Small intestine (tissue), 7 donors: ENCODE results near the gene HTRA3. TPM values are rescaled to one million over a fixed set of nuclear protein-coding genes. Genes with fewer than 3 reads are reported as not detected.

Source experiments
- DNase-seq, 2 donors: peaks; one replicate each; pipeline versions ENCODE4 v3.0.0 to v3.0.0-alpha.2; 2013
- FAIRE-seq: peaks from 2 replicates; lab custom pipeline; 2012; peaks lifted over from hg19 to GRCh38; lab: Jason Lieb, UNC
- H3K27ac ChIP-seq, 3 donors: one replicate each; pipeline ENCODE4 v1.5.1; 2013; ENCODE audit warnings: low read length in 2 of 3, mild to moderate bottlenecking in 2 of 3, control low read depth in 1 of 3, inconsistent platforms in 1 of 3, low read depth in 1 of 3, moderate library complexity in 1 of 3
- H3K27me3 ChIP-seq, 3 donors: one replicate each; pipeline ENCODE4 v1.6.1; 2013; ENCODE audit warnings: low read length in 3 of 3, inconsistent platforms in 1 of 3; ENCODE audit not compliant: control insufficient read depth in 3 of 3, insufficient read depth in 3 of 3
- H3K36me3 ChIP-seq, 3 donors: one replicate each; pipeline ENCODE4 v1.6.1; 2013; ENCODE audit warnings: low read length in 3 of 3, inconsistent platforms in 1 of 3, low read depth in 1 of 3, mild to moderate bottlenecking in 1 of 3, moderate library complexity in 1 of 3; ENCODE audit not compliant: control insufficient read depth in 3 of 3, insufficient read depth in 2 of 3
- H3K4me1 ChIP-seq, 3 donors: one replicate each; pipeline ENCODE4 v1.6.1; 2013; ENCODE audit warnings: low read length in 2 of 3, inconsistent platforms in 1 of 3, low read depth in 1 of 3, mild to moderate bottlenecking in 1 of 3, moderate library complexity in 1 of 3; ENCODE audit not compliant: control insufficient read depth in 3 of 3, insufficient read depth in 2 of 3
- H3K4me3 ChIP-seq, 3 donors: one replicate each; pipeline ENCODE4 v1.5.1; 2013; ENCODE audit warnings: low read length in 3 of 3, control low read depth in 1 of 3, inconsistent platforms in 1 of 3, low read depth in 1 of 3, mild to moderate bottlenecking in 1 of 3, moderate library complexity in 1 of 3
- H3K9me3 ChIP-seq, 2 donors: one replicate each; pipeline ENCODE4 v1.6.1; 2013; ENCODE audit warnings: low read depth in 1 of 2, low read length in 1 of 2; ENCODE audit not compliant: control insufficient read depth in 2 of 2, insufficient read depth in 1 of 2
- WGBS, 3 donors: extraction: QIAGEN DNeasy Blood & Tissue Kit; methylation state at CpG; one replicate each; pipeline ENCODE4 v1.1.7; 2013; 5-methylcytosine and 5-hydroxymethylcytosine counted together
- polyA plus RNA-seq, 4 donors: library from polyadenylated mRNA; stranded (reverse) in 3 of 4; unstranded in 1 of 4; fragments of 200-250 nt in 3 of 4; fragments of 120-200 nt in 1 of 4; gene quantifications; one replicate each; pipeline versions ENCODE4 v1.2.1 to v1.2.3, GENCODE V29; 2013
- donor health status: healthy with polysubstance abuse.
- donor health status: control.
- donor health status: control.
- donor health status: Bipolar disorder and iron deficiency.
- donor health status: healthy.

Gene HTRA3
- polyA plus RNA-seq, 4 donors, result 0.67 to 13.2 (median 6.1) TPM

DNA sequence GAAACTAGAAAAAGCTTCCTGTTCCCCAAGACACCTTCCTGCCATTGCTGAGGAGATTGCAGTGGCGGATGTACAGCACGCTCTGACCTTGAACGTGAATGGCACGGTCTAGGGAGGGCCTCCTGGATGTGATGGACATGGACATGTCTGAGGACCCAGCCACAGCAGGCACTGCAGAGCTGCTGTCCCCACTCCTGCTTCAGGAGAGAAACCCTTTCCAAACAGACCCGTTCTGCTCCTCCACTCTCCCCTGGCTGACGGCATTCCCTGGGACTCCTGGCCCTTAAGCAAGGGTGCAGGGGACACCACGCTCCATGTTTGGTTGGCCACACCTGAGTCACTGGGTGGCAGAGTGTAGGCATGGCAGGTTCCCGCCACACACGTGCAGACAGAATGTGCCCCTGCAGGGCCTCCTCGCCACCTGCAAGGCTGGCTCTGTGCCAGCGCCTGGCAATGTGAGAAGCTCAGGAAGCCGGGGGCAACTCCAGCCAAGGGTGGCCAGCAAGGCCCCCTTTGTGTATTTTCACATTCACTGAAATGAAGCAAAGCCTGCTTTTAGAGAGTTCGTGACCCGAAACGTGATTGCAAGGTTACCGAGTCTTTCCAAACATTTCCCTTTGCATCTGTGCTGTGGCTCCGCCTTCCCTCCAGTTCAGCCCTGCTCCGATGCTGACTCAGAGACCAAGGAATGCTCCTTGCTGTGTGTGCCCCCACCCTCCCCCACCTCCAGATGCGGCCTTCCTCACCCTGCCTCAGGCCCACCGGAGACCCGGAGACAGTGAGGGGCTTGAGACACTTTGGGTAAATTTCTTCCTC, 46.1 kb downstream of the HTRA3 start:
- no peak for FAIRE-seq
- DNase-seq, result peak; percentile 14 to 62
- H3K27ac ChIP-seq, result no peak overlapping the region
- 7 to 28% (median 17%) methylated on average over 21 of the region's 21 CpGs for WGBS, 3 donors
- peaks cover 0 to 14% (median 0%) of the 10 kb centered on the region in 3 donors for H3K4me1 ChIP-seq
- H3K9me3 ChIP-seq, result peaks cover 0 to 6% of the 10 kb centered on the region in 2 donors
- no peak overlapping the region for H3K4me3 ChIP-seq
- H3K36me3 ChIP-seq, result no peaks in the 10 kb centered on the region
- no peaks in the 10 kb centered on the region for H3K27me3 ChIP-seq

DNA sequence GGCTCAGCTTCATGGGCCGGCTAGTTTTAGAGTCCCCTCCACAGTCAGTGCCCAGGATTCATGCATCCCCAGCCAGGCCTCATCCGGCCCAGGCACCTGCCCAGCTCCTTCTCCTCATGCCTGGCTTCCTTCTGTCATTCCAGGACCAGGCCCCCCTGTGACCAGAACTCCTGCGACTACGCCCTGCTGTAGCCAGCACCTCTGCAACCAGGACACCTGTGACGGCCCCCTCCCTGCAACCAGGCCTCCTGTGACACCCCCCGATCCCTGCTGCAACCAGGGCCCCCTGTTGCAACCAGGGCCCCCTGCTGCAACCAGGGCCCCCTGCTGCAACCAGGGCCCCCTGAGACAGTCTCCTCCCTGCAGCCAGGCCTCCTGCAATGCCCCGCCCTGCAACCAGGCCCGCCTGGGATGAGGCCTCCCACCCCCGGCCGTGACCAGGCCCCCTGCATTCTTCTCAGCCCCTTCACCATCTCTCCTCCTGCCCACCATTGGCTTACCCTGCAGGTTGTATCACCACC, 46.8 kb downstream of the HTRA3 start:
- H3K4me1 ChIP-seq, result peaks cover 0 to 14% (median 0%) of the 10 kb centered on the region in 3 donors
- WGBS, 3 donors, result 78 to 85% (median 80%) methylated on average over 10 of the region's 10 CpGs
- H3K36me3 ChIP-seq, result no peaks in the 10 kb centered on the region
- H3K9me3 ChIP-seq, result peaks cover 0 to 6% of the 10 kb centered on the region in 2 donors
- H3K27me3 ChIP-seq, result no peaks in the 10 kb centered on the region
- FAIRE-seq (no peak), DNase-seq (no peak)
- no peak overlapping the region for H3K27ac ChIP-seq
- H3K4me3 ChIP-seq, result no peak overlapping the region

DNA sequence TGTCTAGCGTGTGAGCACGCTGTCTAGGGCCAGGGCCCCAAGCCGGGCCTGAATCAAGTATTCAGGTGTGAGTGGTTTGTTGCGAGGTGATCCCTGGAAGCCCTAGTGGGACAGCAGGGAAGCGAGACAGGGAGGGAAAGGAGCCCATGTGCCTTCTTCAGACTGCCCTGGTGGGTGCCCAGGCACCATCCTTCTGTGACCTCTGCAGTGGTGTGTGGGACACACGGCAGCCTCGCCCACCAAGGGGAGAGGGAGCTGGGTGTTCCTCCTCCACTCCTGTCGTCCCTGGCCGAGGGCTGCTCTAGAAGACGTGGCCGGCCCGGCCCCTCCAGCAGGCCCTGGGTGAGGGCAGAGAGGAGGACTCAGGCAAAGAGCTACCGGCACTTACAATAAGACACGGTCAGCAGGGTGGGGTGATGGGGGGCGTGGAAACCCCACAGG, 47.4 kb downstream of the HTRA3 start:
- H3K27me3 ChIP-seq, result no peaks in the 10 kb centered on the region
- FAIRE-seq, result no peak
- WGBS, 3 donors, result 86 to 92% (median 92%) methylated on average over 14 to 15 of the region's 15 CpGs

GRCh38 chr4:8317474-8317873, 47.9 kb downstream of the HTRA3 start:
- DNase-seq (no peak), FAIRE-seq (no peak)
- Histone ChIP-seq H3K36me3 (no peaks in the 10 kb centered on the region), H3K27me3 (no peaks in the 10 kb centered on the region), H3K4me1 (peaks cover 0 to 14% (median 0%) of the 10 kb centered on the region in 3 donors), H3K4me3 (no peak overlapping the region), H3K27ac (no peak overlapping the region), H3K9me3 (peaks cover 0 to 2% of the 10 kb centered on the region in 2 donors)
- WGBS, 3 donors, result 73 to 90% (median 75%) methylated on average over 6 of the region's 6 CpGs

More for the DNA sequence above, 47.4 kb downstream of the HTRA3 start:
- peaks cover 0 to 6% of the 10 kb centered on the region in 2 donors for H3K9me3 ChIP-seq
- H3K4me3 ChIP-seq, result no peak overlapping the region
- H3K4me1 ChIP-seq, result peaks cover 0 to 14% (median 0%) of the 10 kb centered on the region in 3 donors
- no peak overlapping the region for H3K27ac ChIP-seq
- no peaks in the 10 kb centered on the region for H3K36me3 ChIP-seq
- DNase-seq, result no peak

DNA sequence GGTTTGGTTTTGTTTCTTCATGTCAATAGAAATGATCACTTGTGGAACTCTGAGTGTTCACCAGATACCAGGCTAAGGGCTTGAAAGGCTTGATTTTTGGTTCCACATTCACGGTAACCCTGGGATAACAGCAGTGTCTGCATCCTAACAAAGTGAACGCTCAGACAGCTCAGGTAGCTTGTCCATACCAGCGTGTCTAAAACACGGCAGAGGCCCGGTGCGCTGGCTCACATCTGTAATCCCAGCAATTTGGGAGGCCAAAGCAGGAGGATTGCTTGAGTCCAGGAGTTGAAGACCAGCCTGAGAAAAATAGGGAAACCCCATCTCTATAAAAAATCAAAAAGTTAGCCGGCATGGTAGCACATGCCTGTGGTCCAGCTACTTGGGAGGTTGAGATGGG, 49.0 kb downstream of the HTRA3 start:
- WGBS, 3 donors, result 85 to 96% (median 93%) methylated on average over 7 of the region's 7 CpGs
- DNase-seq (no peak), FAIRE-seq (no peak)
- no peaks in the 10 kb centered on the region for H3K36me3 ChIP-seq
- peaks cover 0 to 3% of the 10 kb centered on the region in 2 donors for H3K9me3 ChIP-seq
- H3K27ac ChIP-seq, result no peak overlapping the region
- peaks cover 0 to 14% (median 0%) of the 10 kb centered on the region in 3 donors for H3K4me1 ChIP-seq
- no peak overlapping the region for H3K4me3 ChIP-seq
- H3K27me3 ChIP-seq, result no peaks in the 10 kb centered on the region

DNA sequence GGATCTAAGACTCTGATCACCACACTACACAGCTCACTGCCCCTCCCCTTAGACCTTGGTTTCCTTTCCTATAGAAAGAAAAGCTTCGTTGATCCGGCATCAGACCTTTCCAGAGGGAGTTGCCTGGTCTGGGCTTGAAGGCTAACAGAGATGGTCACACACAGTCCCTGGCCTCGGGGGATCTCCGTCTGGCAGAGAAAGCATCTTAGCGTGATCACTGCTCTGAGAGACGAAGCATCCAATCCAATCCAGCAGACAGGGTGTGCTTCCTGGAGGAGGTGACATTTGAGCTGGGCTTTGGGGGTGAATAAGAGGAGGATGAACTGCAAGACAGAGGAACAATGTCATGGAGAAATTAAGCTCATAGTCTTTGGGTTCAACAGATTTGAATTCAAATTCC, 49.5 kb downstream of the HTRA3 start:
- Histone ChIP-seq H3K4me3 (no peak overlapping the region), H3K27ac (no peak overlapping the region), H3K9me3 (peaks cover 0 to 8% of the 10 kb centered on the region in 2 donors), H3K36me3 (no peaks in the 10 kb centered on the region), H3K4me1 (peaks cover 0 to 14% (median 0%) of the 10 kb centered on the region in 3 donors), H3K27me3 (no peaks in the 10 kb centered on the region)
- 84 to 88% (median 84%) methylated on average over 6 of the region's 6 CpGs for WGBS, 3 donors
- DNase-seq (no peak), FAIRE-seq (no peak)

DNA sequence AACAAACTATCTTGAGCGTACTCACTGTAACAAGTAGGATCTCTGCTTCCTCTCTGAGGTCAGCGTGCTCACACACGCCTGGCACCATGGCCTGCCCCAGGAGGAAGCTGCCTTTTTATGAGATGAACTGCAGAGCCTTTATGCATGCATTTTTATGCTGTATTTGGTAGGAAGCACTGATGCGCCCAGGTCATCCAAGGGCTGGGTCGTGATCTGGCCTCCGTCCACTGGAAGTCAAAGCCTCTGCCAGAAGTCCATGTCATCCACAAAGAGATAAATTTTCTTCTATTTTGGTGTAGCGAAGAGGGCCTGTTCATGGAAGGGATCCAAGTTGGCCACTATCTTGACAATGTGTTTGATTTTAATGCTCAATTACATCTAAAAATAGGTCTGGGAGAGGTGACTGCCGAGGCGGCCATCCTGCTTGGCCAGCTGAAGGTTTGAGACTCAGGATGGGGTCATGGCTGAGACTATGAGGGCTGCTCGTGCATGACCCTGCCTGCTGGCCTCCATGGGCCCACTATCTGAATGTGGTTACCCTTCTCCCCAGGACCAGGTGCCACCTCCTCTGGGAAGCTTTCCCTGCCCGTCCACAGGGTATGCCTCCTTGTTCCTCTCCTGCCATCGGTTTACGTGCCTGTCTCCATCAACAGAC, 50.3 kb downstream of the HTRA3 start:
- peaks cover 0 to 11% of the 10 kb centered on the region in 2 donors for H3K9me3 ChIP-seq
- H3K4me1 ChIP-seq, result peaks cover 0 to 14% (median 0%) of the 10 kb centered on the region in 3 donors
- H3K27ac ChIP-seq, result peak overlapping the region in 1 of 3 donors; percentile 46
- FAIRE-seq (no peak), DNase-seq (no peak)
- no peak overlapping the region for H3K4me3 ChIP-seq
- H3K36me3 ChIP-seq, result no peaks in the 10 kb centered on the region
- H3K27me3 ChIP-seq, result no peaks in the 10 kb centered on the region
- WGBS, 3 donors, result 60 to 82% (median 71%) methylated on average over 13 of the region's 13 CpGs

GRCh38 chr4:8320386-8320750, 50.8 kb downstream of the HTRA3 start:
- no peaks in the 10 kb centered on the region for H3K36me3 ChIP-seq
- 73 to 82% (median 74%) methylated on average over 2 of the region's 2 CpGs for WGBS, 3 donors
- FAIRE-seq, result no peak
- DNase-seq, result no peak
- peaks cover 0 to 11% (median 0%) of the 10 kb centered on the region in 3 donors for H3K4me1 ChIP-seq
- H3K9me3 ChIP-seq, result peaks cover 0 to 11% of the 10 kb centered on the region in 2 donors
- peak overlapping the region in 1 of 3 donors; percentile 46 for H3K27ac ChIP-seq
- H3K4me3 ChIP-seq, result no peak overlapping the region
- H3K27me3 ChIP-seq, result no peaks in the 10 kb centered on the region
